LNCaP clone FGC (cell line): ENCODE results near the gene AK8.
"Not testable (repeated sequence)": the region's sequence is repeated elsewhere in the genome, so short reads cannot be mapped to it uniquely, and the experiment has no call there.

ENCODE experiments used
- DNase-seq: peaks from one replicate; pipeline ENCODE4 v3.0.0-alpha.2; 2011; ENCODE audit warnings: low read depth
- H3K4me3 ChIP-seq: 2 replicates; pipeline ENCODE4 v1.5.1; 2011; ENCODE audit warnings: mild to moderate bottlenecking, low read depth, low read length, control low read depth
- CTCF ChIP-seq: IDR thresholded peaks from 2 replicates; pipeline ENCODE4 v1.5.1; 2012; ENCODE audit warnings: mild to moderate bottlenecking; ENCODE audit not compliant: control insufficient read depth, insufficient read depth; ENCODE audit errors: extremely low read depth

Gene AK8

GRCh38 chr9:132728497-132728896 is 149.6 kb downstream of the AK8 start:
- H3K4me3 ChIP-seq = no peak overlapping the region
- DNase-seq = no peak
- no peak for TF ChIP-seq CTCF

- no peak overlapping the region for H3K4me3 ChIP-seq
- TF ChIP-seq CTCF = no peak
- no peak for DNase-seq
Observed at GRCh38 chr9:132728071-132728470, 150.0 kb downstream of the AK8 start.

GRCh38 chr9:132726576-132727130 is 151.4 kb downstream of the AK8 start:
- TF ChIP-seq CTCF = no peak
- DNase-seq = no peak
- H3K4me3 ChIP-seq = no peak overlapping the region

- H3K4me3 ChIP-seq = no peak overlapping the region
- DNase-seq = no peak
- no peak for TF ChIP-seq CTCF
Observed at GRCh38 chr9:132725306-132725705, 152.8 kb downstream of the AK8 start.

GRCh38 chr9:132723809-132724208 is 154.3 kb downstream of the AK8 start:
- no peak for TF ChIP-seq CTCF
- no peak overlapping the region for H3K4me3 ChIP-seq
- DNase-seq = no peak

GRCh38 chr9:132722564-132723065 is 155.5 kb downstream of the AK8 start:
- no peak for DNase-seq
- no peak for TF ChIP-seq CTCF
- no peak overlapping the region for H3K4me3 ChIP-seq

GRCh38 chr9:132721661-132722060 is 156.4 kb downstream of the AK8 start:
- no peak for TF ChIP-seq CTCF
- no peak for DNase-seq
- no peak overlapping the region for H3K4me3 ChIP-seq

GRCh38 chr9:132718381-132718928 is 159.6 kb downstream of the AK8 start:
- DNase-seq, H3K4me3 ChIP-seq: not testable (repeated sequence)
